ENCODE measurements around the gene FNBP1.

Gene FNBP1

GRCh38 chr9:129853614-129854013 lies 189.4 kb downstream of the FNBP1 start:
- TF ChIP-seq CTCF (IDR thresholded peaks at IDR 0.05; ENCODE audit: insufficient read depth, low read depth, low read length, missing control alignments) = no peak
- no peak for DNase-seq (ENCODE audit: low read depth)
- no peak overlapping the region for H3K4me3 ChIP-seq (ENCODE audit: low read depth, low read length)

GRCh38 chr9:129852579-129852978 lies 190.4 kb downstream of the FNBP1 start:
- no peak overlapping the region for H3K4me3 ChIP-seq (ENCODE audit: low read depth, low read length)
- TF ChIP-seq CTCF (IDR thresholded peaks at IDR 0.05; ENCODE audit: insufficient read depth, low read depth, low read length, missing control alignments) = no peak
- no peak for DNase-seq (ENCODE audit: low read depth)

- DNase-seq (ENCODE audit: low read depth) = no peak
- no peak for TF ChIP-seq CTCF (IDR thresholded peaks at IDR 0.05; ENCODE audit: insufficient read depth, low read depth, low read length, missing control alignments)
- H3K4me3 ChIP-seq (ENCODE audit: low read depth, low read length) = no peak overlapping the region
Observed at GRCh38 chr9:129851821-129852220, 191.2 kb downstream of the FNBP1 start.

- no peak overlapping the region for H3K4me3 ChIP-seq (ENCODE audit: low read depth, low read length)
- no peak for TF ChIP-seq CTCF (IDR thresholded peaks at IDR 0.05; ENCODE audit: insufficient read depth, low read depth, low read length, missing control alignments)
- no peak for DNase-seq (ENCODE audit: low read depth)
Observed at GRCh38 chr9:129850821-129851550, 192.0 kb downstream of the FNBP1 start.

- no peak for TF ChIP-seq CTCF (IDR thresholded peaks at IDR 0.05; ENCODE audit: insufficient read depth, low read depth, low read length, missing control alignments)
- no peak for DNase-seq (ENCODE audit: low read depth)
- no peak overlapping the region for H3K4me3 ChIP-seq (ENCODE audit: low read depth, low read length)
Observed at GRCh38 chr9:129849901-129850300, 193.1 kb downstream of the FNBP1 start.

- no peak for DNase-seq (ENCODE audit: low read depth)
- no peak for TF ChIP-seq CTCF (IDR thresholded peaks at IDR 0.05; ENCODE audit: insufficient read depth, low read depth, low read length, missing control alignments)
- no peak overlapping the region for H3K4me3 ChIP-seq (ENCODE audit: low read depth, low read length)
Observed at GRCh38 chr9:129848712-129849441, 194.1 kb downstream of the FNBP1 start.
